WTC11 (cell line): ENCODE measurements around the gene AMN. TPM values are rescaled to one million over a fixed set of nuclear protein-coding genes. Genes with fewer than 3 reads are reported as not detected.

Experiments
- ATAC-seq: fragments of 200-7000 bp; cut with Tn5 transposase; 2 replicates; pipeline ENCODE4 v1.10.0; 2021; ENCODE audit warnings: mild to moderate bottlenecking, moderate library complexity
- CTCF ChIA-PET: fragments of 300-600 bp; sonication (Branson Sonifier 250); formaldehyde crosslinking; loops from one replicate; lab custom pipeline; 2021; ENCODE audit warnings: antibody characterized with exemption; lab: Charles Lee
- POLR2A ChIA-PET: fragments of 350-600 bp; sonication (Branson Sonifier 250); formaldehyde crosslinking; loops from one replicate; lab custom pipeline; 2021; ENCODE audit warnings: antibody characterized with exemption; lab: Charles Lee
- DNase-seq: peaks from one replicate; pipeline ENCODE4 v3.0.0; 2021; ENCODE audit warnings: low spot score
- H3K27ac Mint-ChIP-seq: 2 replicates; pipeline ENCODE4 v1.8.0; 2021; ENCODE audit warnings: mixed read lengths
- H3K27me3 Mint-ChIP-seq: 2 replicates; pipeline ENCODE4 v1.8.0; 2021; ENCODE audit warnings: low read depth, mild to moderate bottlenecking, moderate library complexity, mixed read lengths
- H3K36me3 Mint-ChIP-seq: 2 replicates; pipeline ENCODE4 v1.8.0; 2021; ENCODE audit warnings: mixed read lengths
- H3K4me1 Mint-ChIP-seq: 2 replicates; pipeline ENCODE4 v1.8.0; 2022; ENCODE audit warnings: mixed read lengths
- H3K4me3 Mint-ChIP-seq: 2 replicates; pipeline ENCODE4 v1.8.0; 2021; ENCODE audit warnings: mild to moderate bottlenecking, moderate library complexity, mixed read lengths
- H3K9me3 Mint-ChIP-seq: 2 replicates; pipeline ENCODE4 v1.8.0; 2021; ENCODE audit warnings: mixed read lengths
- CTCF ChIP-seq: fragments of 200-600 bp; IDR thresholded peaks from 2 replicates; pipeline ENCODE4 v1.8.0; 2022; ENCODE audit warnings: antibody characterized with exemption
- JAZF1 ChIP-seq: fragments of 250-450 bp; sonication (Bioruptor Pico); IDR thresholded peaks from 2 replicates; pipeline ENCODE4 v1.9.0; 2021; ENCODE audit warnings: moderate library complexity, mild to moderate bottlenecking, inconsistent platforms
- JUN ChIP-seq: sonication (generic); formaldehyde crosslinking; IDR thresholded peaks from 2 replicates; pipeline ENCODE4 v1.8.0; 2023; ENCODE audit warnings: mild to moderate bottlenecking, missing genetic modification reagents
- KAT7 ChIP-seq: sonication (generic); formaldehyde crosslinking; IDR thresholded peaks from 2 replicates; pipeline ENCODE4 v1.8.1; 2023; ENCODE audit warnings: missing genetic modification reagents, mild to moderate bottlenecking, borderline replicate concordance
- MXD4 ChIP-seq: fragments of 250-450 bp; sonication (Bioruptor Pico); IDR thresholded peaks from 2 replicates; pipeline ENCODE4 v1.8.0; 2021; ENCODE audit warnings: mild to moderate bottlenecking, moderate library complexity, borderline replicate concordance
- ZNF232 ChIP-seq: sonication (generic); formaldehyde crosslinking; IDR thresholded peaks from 2 replicates; pipeline ENCODE4 v1.8.0; 2022; ENCODE audit warnings: mild to moderate bottlenecking, missing genetic modification reagents
- ZNF317 ChIP-seq: sonication (generic); formaldehyde crosslinking; IDR thresholded peaks from 2 replicates; pipeline ENCODE4 v1.8.1; 2023; ENCODE audit warnings: low read depth, mild to moderate bottlenecking, moderate library complexity, missing genetic modification reagents, borderline replicate concordance
- ZSCAN18 ChIP-seq: fragments of 250-450 bp; sonication (Bioruptor Pico); IDR thresholded peaks from 2 replicates; pipeline ENCODE4 v2.1.2; 2022; ENCODE audit warnings: mild to moderate bottlenecking, moderate library complexity
- total RNA-seq: library from RNA; stranded (reverse); gene quantifications from 3 replicates; pipeline ENCODE4 v1.2.3, GENCODE V29; 2021
- TF ChIP-seq, protein P1 (sequence below): sonication (generic); formaldehyde crosslinking; IDR thresholded peaks from 2 replicates; pipeline ENCODE4 v1.8.1; 2023; ENCODE audit warnings: mild to moderate bottlenecking, missing genetic modification reagents
- TF ChIP-seq, protein P2 (sequence below): sonication (generic); formaldehyde crosslinking; IDR thresholded peaks from 2 replicates; pipeline ENCODE4 v1.8.1; 2023; ENCODE audit warnings: mild to moderate bottlenecking, missing genetic modification reagents, moderate library complexity
- TF ChIP-seq, protein P3 (sequence below): fragments of 250-450 bp; sonication (Bioruptor Pico); IDR thresholded peaks from 2 replicates; pipeline ENCODE4 v1.8.0; 2021; ENCODE audit warnings: mild to moderate bottlenecking
- TF ChIP-seq, protein P4 (sequence below): fragments of 250-450 bp; sonication (Bioruptor Pico); IDR thresholded peaks from 2 replicates; pipeline ENCODE4 v1.9.0; 2021; ENCODE audit warnings: mild to moderate bottlenecking, borderline replicate concordance

The AMN gene
- total RNA-seq, 1 experiment from 2014 or later: 2.8 TPM

- TF ChIP-seq, protein P1, sequence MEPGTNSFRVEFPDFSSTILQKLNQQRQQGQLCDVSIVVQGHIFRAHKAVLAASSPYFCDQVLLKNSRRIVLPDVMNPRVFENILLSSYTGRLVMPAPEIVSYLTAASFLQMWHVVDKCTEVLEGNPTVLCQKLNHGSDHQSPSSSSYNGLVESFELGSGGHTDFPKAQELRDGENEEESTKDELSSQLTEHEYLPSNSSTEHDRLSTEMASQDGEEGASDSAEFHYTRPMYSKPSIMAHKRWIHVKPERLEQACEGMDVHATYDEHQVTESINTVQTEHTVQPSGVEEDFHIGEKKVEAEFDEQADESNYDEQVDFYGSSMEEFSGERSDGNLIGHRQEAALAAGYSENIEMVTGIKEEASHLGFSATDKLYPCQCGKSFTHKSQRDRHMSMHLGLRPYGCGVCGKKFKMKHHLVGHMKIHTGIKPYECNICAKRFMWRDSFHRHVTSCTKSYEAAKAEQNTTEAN (CRISPR knock-in tag): no peak
- TF ChIP-seq, protein P2, sequence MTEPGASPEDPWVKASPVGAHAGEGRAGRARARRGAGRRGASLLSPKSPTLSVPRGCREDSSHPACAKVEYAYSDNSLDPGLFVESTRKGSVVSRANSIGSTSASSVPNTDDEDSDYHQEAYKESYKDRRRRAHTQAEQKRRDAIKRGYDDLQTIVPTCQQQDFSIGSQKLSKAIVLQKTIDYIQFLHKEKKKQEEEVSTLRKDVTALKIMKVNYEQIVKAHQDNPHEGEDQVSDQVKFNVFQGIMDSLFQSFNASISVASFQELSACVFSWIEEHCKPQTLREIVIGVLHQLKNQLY (CRISPR knock-in tag): no peak
- no peak for TF ChIP-seq JUN
- TF ChIP-seq ZNF317 (CRISPR knock-in tag): no peak
- no peak for TF ChIP-seq MXD4 (CRISPR knock-in tag)
- TF ChIP-seq, protein P3, sequence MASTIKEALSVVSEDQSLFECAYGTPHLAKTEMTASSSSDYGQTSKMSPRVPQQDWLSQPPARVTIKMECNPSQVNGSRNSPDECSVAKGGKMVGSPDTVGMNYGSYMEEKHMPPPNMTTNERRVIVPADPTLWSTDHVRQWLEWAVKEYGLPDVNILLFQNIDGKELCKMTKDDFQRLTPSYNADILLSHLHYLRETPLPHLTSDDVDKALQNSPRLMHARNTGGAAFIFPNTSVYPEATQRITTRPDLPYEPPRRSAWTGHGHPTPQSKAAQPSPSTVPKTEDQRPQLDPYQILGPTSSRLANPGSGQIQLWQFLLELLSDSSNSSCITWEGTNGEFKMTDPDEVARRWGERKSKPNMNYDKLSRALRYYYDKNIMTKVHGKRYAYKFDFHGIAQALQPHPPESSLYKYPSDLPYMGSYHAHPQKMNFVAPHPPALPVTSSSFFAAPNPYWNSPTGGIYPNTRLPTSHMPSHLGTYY (CRISPR knock-in tag): no peak
These were observed 27.5 kb downstream of the AMN start (continued) for GRCh38 chr14:102949801-102950451.

GRCh38 chr14:102951034-102951433, 28.6 kb downstream of the AMN start:
- no peaks in the 10 kb centered on the region for H3K9me3 Mint-ChIP-seq
- no peak overlapping the region for H3K4me3 Mint-ChIP-seq
- POLR2A ChIA-PET: no interaction called here

More at GRCh38 chr14:102951034-102951433, 28.6 kb downstream of the AMN start:
- no peaks in the 10 kb centered on the region for H3K4me1 Mint-ChIP-seq
- TF ChIP-seq, protein P4, sequence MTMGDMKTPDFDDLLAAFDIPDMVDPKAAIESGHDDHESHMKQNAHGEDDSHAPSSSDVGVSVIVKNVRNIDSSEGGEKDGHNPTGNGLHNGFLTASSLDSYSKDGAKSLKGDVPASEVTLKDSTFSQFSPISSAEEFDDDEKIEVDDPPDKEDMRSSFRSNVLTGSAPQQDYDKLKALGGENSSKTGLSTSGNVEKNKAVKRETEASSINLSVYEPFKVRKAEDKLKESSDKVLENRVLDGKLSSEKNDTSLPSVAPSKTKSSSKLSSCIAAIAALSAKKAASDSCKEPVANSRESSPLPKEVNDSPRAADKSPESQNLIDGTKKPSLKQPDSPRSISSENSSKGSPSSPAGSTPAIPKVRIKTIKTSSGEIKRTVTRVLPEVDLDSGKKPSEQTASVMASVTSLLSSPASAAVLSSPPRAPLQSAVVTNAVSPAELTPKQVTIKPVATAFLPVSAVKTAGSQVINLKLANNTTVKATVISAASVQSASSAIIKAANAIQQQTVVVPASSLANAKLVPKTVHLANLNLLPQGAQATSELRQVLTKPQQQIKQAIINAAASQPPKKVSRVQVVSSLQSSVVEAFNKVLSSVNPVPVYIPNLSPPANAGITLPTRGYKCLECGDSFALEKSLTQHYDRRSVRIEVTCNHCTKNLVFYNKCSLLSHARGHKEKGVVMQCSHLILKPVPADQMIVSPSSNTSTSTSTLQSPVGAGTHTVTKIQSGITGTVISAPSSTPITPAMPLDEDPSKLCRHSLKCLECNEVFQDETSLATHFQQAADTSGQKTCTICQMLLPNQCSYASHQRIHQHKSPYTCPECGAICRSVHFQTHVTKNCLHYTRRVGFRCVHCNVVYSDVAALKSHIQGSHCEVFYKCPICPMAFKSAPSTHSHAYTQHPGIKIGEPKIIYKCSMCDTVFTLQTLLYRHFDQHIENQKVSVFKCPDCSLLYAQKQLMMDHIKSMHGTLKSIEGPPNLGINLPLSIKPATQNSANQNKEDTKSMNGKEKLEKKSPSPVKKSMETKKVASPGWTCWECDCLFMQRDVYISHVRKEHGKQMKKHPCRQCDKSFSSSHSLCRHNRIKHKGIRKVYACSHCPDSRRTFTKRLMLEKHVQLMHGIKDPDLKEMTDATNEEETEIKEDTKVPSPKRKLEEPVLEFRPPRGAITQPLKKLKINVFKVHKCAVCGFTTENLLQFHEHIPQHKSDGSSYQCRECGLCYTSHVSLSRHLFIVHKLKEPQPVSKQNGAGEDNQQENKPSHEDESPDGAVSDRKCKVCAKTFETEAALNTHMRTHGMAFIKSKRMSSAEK (CRISPR knock-in tag): no peak
- TF ChIP-seq KAT7 (CRISPR knock-in tag) (no peak), ZSCAN18 (CRISPR knock-in tag) (no peak), CTCF (no peak), JAZF1 (CRISPR knock-in tag) (no peak), ZNF232 (no peak)
- TF ChIP-seq, protein P2 (CRISPR knock-in tag): no peak
- TF ChIP-seq, protein P3 (CRISPR knock-in tag): no peak
- TF ChIP-seq, all 79 proteins: peak for 0
- DNase-seq: no peak
- no peaks in the 10 kb centered on the region; the same call in 1 of the 2 replicates for H3K27me3 Mint-ChIP-seq
- H3K27ac Mint-ChIP-seq: no peak overlapping the region
- H3K36me3 Mint-ChIP-seq: peaks cover 55% of the 10 kb centered on the region
- CTCF ChIA-PET: no interaction called here
- ATAC-seq: no peak
